Measurements from ENCODE around the gene OPCML. TPM values are rescaled to one million over a fixed set of nuclear protein-coding genes. Genes with fewer than 3 reads are reported as not detected.

OPCML gene
- total RNA-seq, 1 experiment from 2014 or later: 0.21 TPM

- no peaks in the 10 kb centered on the region for H3K27me3 ChIP-seq (ENCODE audit: control insufficient read depth, insufficient read depth, low read length)
- no peak overlapping the region for H3K4me3 ChIP-seq (ENCODE audit: insufficient read depth, low read depth, low read length)
- H3K36me3 ChIP-seq (replicated peaks; ENCODE audit: control insufficient read depth, insufficient read depth, low read length): no peaks in the 10 kb centered on the region
- no peak for DNase-seq
These were observed 922.1 kb downstream of the OPCML start for GRCh38 chr11:132610216-132610615.

GRCh38 chr11:132607575-132607974 lies 924.7 kb downstream of the OPCML start:
- Histone ChIP-seq H3K4me3 (ENCODE audit: insufficient read depth, low read depth, low read length) (no peak overlapping the region), H3K27me3 (ENCODE audit: control insufficient read depth, insufficient read depth, low read length) (no peaks in the 10 kb centered on the region)
- DNase-seq: no peak

GRCh38 chr11:132605825-132606570 lies 926.3 kb downstream of the OPCML start:
- DNase-seq: no peak
- Histone ChIP-seq H3K36me3 (replicated peaks; ENCODE audit: control insufficient read depth, insufficient read depth, low read length) (no peaks in the 10 kb centered on the region), H3K27me3 (ENCODE audit: control insufficient read depth, insufficient read depth, low read length) (no peaks in the 10 kb centered on the region), H3K4me3 (ENCODE audit: insufficient read depth, low read depth, low read length) (no peak overlapping the region)

More at GRCh38 chr11:132607575-132607974, 924.7 kb downstream of the OPCML start:
- no peaks in the 10 kb centered on the region for H3K36me3 ChIP-seq (replicated peaks; ENCODE audit: control insufficient read depth, insufficient read depth, low read length)

DNA sequence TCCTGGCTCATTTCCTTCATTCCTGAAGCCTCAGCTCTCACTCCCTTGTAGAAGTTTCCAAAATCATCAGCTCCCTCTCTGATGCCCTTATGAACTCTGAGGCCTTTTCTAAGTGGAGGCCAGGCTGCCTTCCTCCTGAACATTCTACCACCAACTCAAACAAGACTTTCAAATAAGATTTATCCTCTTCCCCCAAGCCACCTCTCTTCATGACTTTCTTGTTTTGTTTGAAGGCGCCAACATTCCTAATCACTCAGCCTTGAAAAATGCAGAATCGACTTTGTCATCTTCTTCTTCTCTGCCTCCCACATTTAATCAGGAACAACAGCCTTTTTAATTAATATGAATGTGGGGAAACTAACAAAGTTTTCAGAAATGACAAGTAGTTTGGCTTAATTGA lies 927.9 kb downstream of the OPCML start:
- DNase-seq: no peak
- Histone ChIP-seq H3K4me3 (ENCODE audit: insufficient read depth, low read depth, low read length) (no peak overlapping the region), H3K27me3 (ENCODE audit: control insufficient read depth, insufficient read depth, low read length) (no peaks in the 10 kb centered on the region), H3K36me3 (replicated peaks; ENCODE audit: control insufficient read depth, insufficient read depth, low read length) (no peaks in the 10 kb centered on the region)

DNA sequence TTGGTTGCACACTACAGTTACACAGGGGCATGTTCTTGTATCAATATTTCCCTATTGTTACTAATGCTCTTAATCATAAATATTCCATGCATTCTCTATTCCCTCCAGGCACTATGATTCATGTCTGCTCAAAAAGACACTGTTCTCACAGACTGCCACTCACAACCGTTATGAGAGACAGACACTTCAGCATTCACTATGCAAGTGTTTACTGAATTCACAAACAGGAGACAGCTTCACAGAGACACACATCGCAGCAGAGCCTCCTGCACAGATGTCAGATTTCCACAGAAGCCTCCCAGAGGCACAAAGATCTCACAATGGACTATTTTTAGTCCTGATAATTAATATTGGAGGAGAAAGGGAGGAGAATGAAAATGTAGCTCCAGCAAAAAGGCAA lies 930.4 kb downstream of the OPCML start:
- DNase-seq: no peak
- H3K4me3 ChIP-seq (ENCODE audit: insufficient read depth, low read depth, low read length): no peak overlapping the region
- H3K27me3 ChIP-seq (ENCODE audit: control insufficient read depth, insufficient read depth, low read length): no peaks in the 10 kb centered on the region
- H3K36me3 ChIP-seq (replicated peaks; ENCODE audit: control insufficient read depth, insufficient read depth, low read length): no peaks in the 10 kb centered on the region

DNA sequence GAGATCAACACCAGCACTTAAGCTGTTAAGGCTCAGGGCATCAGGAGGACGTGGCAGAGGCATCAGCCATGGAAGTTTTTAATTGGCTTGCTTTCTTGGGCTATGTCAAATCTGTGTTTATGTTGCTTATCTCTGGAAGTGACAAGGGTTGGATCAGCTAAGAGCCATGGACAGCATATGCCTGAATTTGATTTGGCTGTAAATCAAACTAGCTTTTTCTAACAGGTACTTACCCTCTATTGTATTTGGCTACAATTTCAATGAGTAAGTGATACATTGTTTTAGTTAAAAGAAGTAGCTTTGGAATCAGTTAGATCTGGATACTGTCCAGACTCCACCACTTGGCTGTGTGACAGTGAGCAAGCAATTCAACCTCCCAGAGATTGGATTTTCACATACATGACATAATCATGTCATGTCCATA lies 936.6 kb downstream of the OPCML start:
- H3K27me3 ChIP-seq (ENCODE audit: control insufficient read depth, insufficient read depth, low read length): no peaks in the 10 kb centered on the region
- H3K4me3 ChIP-seq (ENCODE audit: insufficient read depth, low read depth, low read length): no peak overlapping the region
- DNase-seq: no peak
- H3K36me3 ChIP-seq (replicated peaks; ENCODE audit: control insufficient read depth, insufficient read depth, low read length): no peaks in the 10 kb centered on the region

- H3K4me3 ChIP-seq (ENCODE audit: insufficient read depth, low read depth, low read length): no peak overlapping the region
- DNase-seq: no peak
- H3K27me3 ChIP-seq (ENCODE audit: control insufficient read depth, insufficient read depth, low read length): no peaks in the 10 kb centered on the region
- no peaks in the 10 kb centered on the region for H3K36me3 ChIP-seq (replicated peaks; ENCODE audit: control insufficient read depth, insufficient read depth, low read length)
These were observed 937.1 kb downstream of the OPCML start for GRCh38 chr11:132595246-132595645.

GRCh38 chr11:132590986-132591385 lies 941.3 kb downstream of the OPCML start:
- Histone ChIP-seq H3K36me3 (replicated peaks; ENCODE audit: control insufficient read depth, insufficient read depth, low read length) (no peaks in the 10 kb centered on the region), H3K4me3 (ENCODE audit: insufficient read depth, low read depth, low read length) (no peak overlapping the region), H3K27me3 (ENCODE audit: control insufficient read depth, insufficient read depth, low read length) (no peaks in the 10 kb centered on the region)
- no peak for DNase-seq

GRCh38 chr11:132590554-132590953 lies 941.7 kb downstream of the OPCML start:
- H3K27me3 ChIP-seq (ENCODE audit: control insufficient read depth, insufficient read depth, low read length): no peaks in the 10 kb centered on the region
- H3K4me3 ChIP-seq (ENCODE audit: insufficient read depth, low read depth, low read length): no peak overlapping the region
- H3K36me3 ChIP-seq (replicated peaks; ENCODE audit: control insufficient read depth, insufficient read depth, low read length): no peaks in the 10 kb centered on the region
- no peak for DNase-seq

DNA sequence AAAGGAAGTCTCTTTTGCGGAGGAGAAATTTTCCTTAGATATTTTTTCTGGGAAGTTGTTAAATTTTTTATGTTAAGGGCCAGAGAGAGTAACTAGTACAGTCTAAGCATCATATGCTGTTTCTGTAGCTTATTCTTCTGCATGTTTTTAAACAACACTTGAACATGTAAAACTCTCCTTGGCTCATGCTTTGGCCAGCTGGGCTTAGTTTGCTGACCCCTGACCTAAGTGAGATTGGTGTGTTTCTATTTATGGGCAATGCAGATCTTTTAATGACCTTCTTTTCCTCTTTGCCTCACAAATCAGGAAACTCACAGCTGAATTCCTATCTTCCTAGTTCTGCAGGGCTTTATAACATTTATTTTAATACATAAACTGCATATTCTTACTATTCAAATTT lies 942.5 kb downstream of the OPCML start:
- DNase-seq: no peak
- Histone ChIP-seq H3K27me3 (ENCODE audit: control insufficient read depth, insufficient read depth, low read length) (no peaks in the 10 kb centered on the region), H3K36me3 (replicated peaks; ENCODE audit: control insufficient read depth, insufficient read depth, low read length) (no peaks in the 10 kb centered on the region), H3K4me3 (ENCODE audit: insufficient read depth, low read depth, low read length) (no peak overlapping the region)

DNA sequence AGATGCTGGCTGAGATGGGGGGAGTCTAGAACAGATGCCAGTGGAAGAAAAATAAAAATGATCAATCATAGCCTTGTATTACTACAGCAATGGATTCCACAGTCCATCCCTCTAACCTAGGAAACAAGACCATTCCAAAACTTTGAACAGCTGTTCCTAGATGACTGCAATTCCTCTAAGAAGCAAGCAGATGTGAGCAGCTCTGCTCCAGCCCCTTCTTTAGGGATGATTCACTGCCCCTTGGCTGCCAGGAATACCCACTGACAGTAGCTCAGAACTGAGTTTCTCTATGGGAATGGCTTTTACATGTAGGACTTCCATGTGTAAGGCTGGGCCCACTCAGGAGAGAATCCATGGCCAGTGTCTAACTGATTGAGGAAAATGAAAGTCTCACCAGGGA lies 943.9 kb downstream of the OPCML start:
- Histone ChIP-seq H3K36me3 (replicated peaks; ENCODE audit: control insufficient read depth, insufficient read depth, low read length) (no peaks in the 10 kb centered on the region), H3K4me3 (ENCODE audit: insufficient read depth, low read depth, low read length) (no peak overlapping the region), H3K27me3 (ENCODE audit: control insufficient read depth, insufficient read depth, low read length) (no peaks in the 10 kb centered on the region)
- no peak for DNase-seq

DNA sequence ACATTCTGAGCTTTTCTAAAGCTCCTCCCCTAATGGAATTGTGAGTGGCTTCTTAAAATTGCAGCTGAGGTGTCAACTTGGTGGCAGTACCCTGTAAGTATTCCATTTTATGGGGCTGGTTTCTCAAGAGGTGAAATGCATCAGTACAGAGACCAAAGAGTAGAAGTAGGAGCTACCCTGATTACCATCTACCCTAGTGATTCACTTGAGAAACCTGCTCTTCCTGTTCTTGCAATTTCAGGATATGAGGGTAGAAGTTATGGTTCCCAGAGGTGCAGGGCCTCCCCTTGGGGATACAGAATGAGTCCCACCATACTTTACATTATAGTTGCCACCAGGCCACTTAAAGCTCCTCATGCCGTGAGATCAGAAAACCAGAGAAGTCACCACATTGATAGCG lies 944.6 kb downstream of the OPCML start:
- Histone ChIP-seq H3K36me3 (replicated peaks; ENCODE audit: control insufficient read depth, insufficient read depth, low read length) (no peaks in the 10 kb centered on the region), H3K4me3 (ENCODE audit: insufficient read depth, low read depth, low read length) (no peak overlapping the region), H3K27me3 (ENCODE audit: control insufficient read depth, insufficient read depth, low read length) (no peaks in the 10 kb centered on the region)
- no peak for DNase-seq

DNA sequence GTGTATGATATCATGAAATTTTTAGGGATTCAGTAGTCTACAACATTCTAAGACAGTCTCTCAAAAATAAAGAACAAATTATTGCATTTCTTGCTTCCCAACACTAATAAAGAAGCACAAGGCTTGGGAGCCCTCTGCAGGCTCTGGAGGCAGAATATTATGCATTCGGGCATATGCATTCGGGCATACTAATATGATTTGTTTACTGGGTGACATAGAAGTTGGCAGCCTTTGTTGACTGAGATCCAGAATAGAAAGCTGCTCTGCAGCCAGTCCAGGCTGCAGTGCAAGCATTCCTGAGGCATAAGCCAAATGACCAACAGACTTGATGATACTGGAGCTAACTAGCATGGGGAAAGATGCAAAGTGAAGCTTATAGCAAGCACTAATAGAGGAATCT lies 945.5 kb downstream of the OPCML start:
- no peaks in the 10 kb centered on the region for H3K36me3 ChIP-seq (replicated peaks; ENCODE audit: control insufficient read depth, insufficient read depth, low read length)
- no peak overlapping the region for H3K4me3 ChIP-seq (ENCODE audit: insufficient read depth, low read depth, low read length)
- no peaks in the 10 kb centered on the region for H3K27me3 ChIP-seq (ENCODE audit: control insufficient read depth, insufficient read depth, low read length)
- no peak for DNase-seq

DNA sequence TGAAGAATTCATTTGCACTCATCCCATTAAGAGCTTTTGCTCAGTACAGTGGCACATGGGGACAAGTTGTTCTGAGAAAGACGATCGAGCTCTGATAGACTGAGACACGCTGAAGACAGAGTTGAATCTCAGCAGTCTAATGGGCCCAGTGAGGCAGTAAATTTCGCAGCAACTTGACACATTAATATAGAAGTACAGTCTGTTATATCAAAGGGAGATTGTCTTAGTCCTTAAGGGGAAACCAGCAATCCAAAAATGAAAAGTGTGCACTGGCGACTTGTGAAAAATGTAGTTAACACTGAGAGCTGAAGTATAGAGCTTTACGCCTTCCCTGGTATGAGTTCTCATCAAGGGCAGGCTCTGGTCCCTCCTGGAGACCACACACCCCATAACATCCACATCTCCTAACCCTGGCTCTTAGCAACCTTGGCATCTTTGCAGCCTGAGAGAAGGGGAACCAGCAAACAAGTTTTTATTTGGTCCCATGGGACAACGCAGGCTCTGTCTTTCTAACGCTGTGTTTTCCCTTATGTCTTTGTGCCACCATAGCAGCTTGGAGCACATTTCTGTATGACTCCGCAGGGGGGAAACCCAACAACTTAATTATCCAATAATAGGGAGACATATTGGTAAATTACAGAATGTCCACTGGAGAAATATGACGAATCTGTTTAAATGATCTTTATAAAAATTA lies 952.5 kb downstream of the OPCML start:
- no peak overlapping the region for H3K4me3 ChIP-seq (ENCODE audit: insufficient read depth, low read depth, low read length)
- no peaks in the 10 kb centered on the region for H3K36me3 ChIP-seq (replicated peaks; ENCODE audit: control insufficient read depth, insufficient read depth, low read length)
- DNase-seq: no peak
- no peaks in the 10 kb centered on the region for H3K27me3 ChIP-seq (ENCODE audit: control insufficient read depth, insufficient read depth, low read length)

- Histone ChIP-seq H3K4me3 (ENCODE audit: insufficient read depth, low read depth, low read length) (no peak overlapping the region), H3K36me3 (replicated peaks; ENCODE audit: control insufficient read depth, insufficient read depth, low read length) (no peaks in the 10 kb centered on the region), H3K27me3 (ENCODE audit: control insufficient read depth, insufficient read depth, low read length) (no peaks in the 10 kb centered on the region)
- DNase-seq: no peak
These were observed 953.2 kb downstream of the OPCML start for GRCh38 chr11:132579136-132579535.

All from H7 (cell line).